Measurements from ENCODE around the gene JUND.

DNA sequence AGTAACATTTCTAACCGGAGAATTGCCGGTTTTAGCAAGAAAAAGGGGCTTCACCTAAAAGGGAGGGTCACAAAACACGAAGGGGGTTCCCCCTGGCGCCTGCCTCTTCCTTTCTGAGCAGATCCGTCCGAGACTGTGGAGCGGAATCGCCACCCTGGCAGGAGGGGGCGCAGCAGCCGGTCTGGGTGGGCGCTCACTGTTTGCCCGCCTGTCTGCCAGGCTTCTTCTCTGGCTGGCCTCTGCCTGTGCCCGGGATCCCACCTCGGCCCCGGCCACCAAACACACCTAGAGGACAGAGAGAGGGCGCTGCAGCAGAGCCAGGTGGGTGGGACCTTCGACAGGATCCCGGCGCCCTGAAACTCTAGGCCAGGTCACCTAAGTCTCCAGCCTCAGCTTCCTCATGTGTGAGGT lies 25.9 kb upstream of the JUND start:
- TF ChIP-seq, protein P1, sequence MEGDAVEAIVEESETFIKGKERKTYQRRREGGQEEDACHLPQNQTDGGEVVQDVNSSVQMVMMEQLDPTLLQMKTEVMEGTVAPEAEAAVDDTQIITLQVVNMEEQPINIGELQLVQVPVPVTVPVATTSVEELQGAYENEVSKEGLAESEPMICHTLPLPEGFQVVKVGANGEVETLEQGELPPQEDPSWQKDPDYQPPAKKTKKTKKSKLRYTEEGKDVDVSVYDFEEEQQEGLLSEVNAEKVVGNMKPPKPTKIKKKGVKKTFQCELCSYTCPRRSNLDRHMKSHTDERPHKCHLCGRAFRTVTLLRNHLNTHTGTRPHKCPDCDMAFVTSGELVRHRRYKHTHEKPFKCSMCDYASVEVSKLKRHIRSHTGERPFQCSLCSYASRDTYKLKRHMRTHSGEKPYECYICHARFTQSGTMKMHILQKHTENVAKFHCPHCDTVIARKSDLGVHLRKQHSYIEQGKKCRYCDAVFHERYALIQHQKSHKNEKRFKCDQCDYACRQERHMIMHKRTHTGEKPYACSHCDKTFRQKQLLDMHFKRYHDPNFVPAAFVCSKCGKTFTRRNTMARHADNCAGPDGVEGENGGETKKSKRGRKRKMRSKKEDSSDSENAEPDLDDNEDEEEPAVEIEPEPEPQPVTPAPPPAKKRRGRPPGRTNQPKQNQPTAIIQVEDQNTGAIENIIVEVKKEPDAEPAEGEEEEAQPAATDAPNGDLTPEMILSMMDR (conservative IDR thresholded peaks at IDR 0.05 in 1 of 2, IDR thresholded peaks at IDR 0.05 in 1 of 2; ENCODE audit: extremely low read depth in 1 of 2, insufficient read depth in 1 of 2, low read depth in 1 of 2, low read length in 2 of 2): no peak
- no peak for TF ChIP-seq EZH2 (IDR thresholded peaks at IDR 0.05; ENCODE audit: borderline replicate concordance, low read length)
